Anterior cingulate cortex (tissue), 58 donors: ENCODE measurements around the gene ATG9A.
"Not testable (repeated sequence)": the region's sequence is repeated elsewhere in the genome, so short reads cannot be mapped to it uniquely, and the experiment has no call there.

Source experiments
- DNase-seq, 58 donors: peaks; one replicate each; lab custom pipeline; 2025; lab: John Stamatoyannopoulos, UW

Gene ATG9A

GRCh38 chr2:219209236-219210195 lies 19.9 kb downstream of the ATG9A start:
- DNase-seq = no peak

GRCh38 chr2:219207884-219208740 lies 21.3 kb downstream of the ATG9A start:
- DNase-seq = peak in 1 of 58 donors; percentile 29

DNA sequence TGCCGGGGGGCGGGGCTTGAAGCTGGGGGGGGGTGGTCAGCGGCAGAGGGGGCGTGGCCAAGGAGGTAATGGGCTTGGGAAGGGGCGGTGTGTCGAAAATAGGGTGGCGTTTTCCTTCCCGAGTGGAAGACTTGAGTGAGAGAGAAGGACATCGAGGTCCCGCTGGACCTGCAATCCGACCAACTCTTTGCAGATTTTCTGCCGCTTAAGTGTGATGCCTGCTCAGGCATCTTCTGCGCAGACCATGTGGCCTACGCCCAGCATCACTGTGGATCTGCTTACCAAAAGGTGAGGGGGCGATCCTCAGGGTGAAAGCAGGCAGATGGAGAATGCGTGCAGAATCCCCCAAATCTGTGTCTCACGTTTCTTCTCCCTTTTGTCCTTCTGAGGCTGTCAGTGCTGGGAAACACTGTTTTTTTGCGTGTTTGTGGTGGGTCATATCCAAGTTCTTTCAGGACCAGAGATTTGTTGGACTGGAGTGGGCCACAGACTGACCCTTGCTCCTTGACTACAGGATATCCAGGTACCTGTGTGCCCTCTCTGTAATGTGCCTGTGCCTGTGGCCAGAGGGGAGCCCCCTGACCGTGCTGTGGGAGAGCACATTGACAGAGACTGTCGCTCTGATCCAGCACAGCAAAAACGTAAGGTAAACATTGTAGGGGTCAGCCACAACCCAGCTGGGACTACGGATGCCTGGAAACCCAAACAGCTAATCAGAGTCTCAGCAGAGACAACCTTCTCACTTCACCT lies 22.1 kb downstream of the ATG9A start:
- DNase-seq = peak in 3 of 58 donors; percentile 51 to 72 (median 51)

DNA sequence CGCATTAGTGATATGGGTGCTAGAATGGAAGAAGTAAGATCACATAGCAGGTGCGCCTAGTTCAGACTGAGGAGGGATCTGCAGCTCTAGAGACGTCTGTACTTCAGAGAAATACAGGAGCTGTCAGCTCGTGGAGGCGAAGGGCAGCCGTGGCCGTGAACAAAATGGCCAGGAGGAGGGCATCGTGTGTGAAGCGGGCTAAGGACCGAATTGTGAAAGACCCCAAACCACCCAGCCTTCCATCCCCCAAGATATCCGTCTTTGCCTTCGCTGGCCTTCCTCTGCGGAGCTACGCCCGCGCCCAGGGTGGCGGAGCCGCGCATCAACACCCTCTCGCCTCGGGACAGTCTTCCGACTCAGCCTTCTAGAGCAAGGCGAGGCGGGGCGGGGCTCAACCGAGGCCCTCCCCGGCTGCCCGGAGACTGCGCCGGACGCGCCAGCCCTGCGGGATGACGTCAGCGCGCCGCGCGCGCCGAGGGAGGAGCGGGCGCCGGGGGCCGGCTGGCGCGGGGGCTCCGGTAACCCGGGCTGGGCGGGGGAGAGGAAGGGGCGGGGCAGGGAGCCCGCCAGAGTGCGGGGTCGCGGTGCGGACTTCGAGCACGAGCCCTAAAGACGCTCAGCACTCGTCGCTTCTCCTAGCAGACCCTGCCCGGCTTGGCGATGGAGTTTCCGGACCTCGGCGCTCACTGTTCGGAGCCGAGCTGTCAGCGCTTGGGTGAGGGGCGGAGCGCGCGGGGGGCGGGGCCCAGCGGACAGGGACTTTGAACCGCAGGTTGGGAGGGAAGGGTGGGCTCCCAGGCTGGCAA lies 22.9 kb downstream of the ATG9A start, which contains the start of gene ZFAND2B:
Gene ZFAND2B (plus strand): TSS at position 455 of the 806 bp plus-strand sequence. CDS start 206 bp downstream, at position 661.
- DNase-seq = peak; percentile 71 to 96 (median 92)

- no peak for DNase-seq
These were observed 23.5 kb downstream of the ATG9A start for GRCh38 chr2:219205981-219206327.

DNA sequence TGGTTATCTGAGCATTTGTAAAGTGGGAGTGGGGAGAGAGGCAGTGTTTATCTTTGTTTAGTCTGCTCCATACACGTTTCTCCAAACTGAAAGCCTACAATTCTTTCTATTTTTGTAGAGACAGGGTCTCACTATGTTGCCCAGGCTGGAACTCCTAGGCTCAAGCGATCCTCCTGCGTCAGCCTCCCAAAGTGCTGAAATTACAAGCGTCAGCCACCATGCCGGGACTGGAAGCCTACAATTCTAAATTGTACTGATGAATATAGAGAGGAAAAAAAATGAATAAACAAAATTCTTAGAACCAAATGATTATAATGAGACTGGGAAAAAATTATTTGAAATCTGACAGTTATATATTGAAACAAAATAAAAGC lies 24.3 kb downstream of the ATG9A start:
- no peak for DNase-seq

GRCh38 chr2:219204425-219205164 lies 24.8 kb downstream of the ATG9A start:
- DNase-seq = no peak

GRCh38 chr2:219201331-219201730 lies 28.1 kb downstream of the ATG9A start:
- not testable (repeated sequence) for DNase-seq

- peak in 5 of 58 donors; percentile 10 to 29 (median 28) for DNase-seq
These were observed 28.7 kb downstream of the ATG9A start for GRCh38 chr2:219200502-219201326.

GRCh38 chr2:219199470-219200211 lies 29.8 kb downstream of the ATG9A start:
- DNase-seq = no peak

- DNase-seq = no peak
These were observed 30.5 kb downstream of the ATG9A start for GRCh38 chr2:219198974-219199373.

GRCh38 chr2:219197388-219197787 lies 32.0 kb downstream of the ATG9A start:
- DNase-seq = no peak

DNA sequence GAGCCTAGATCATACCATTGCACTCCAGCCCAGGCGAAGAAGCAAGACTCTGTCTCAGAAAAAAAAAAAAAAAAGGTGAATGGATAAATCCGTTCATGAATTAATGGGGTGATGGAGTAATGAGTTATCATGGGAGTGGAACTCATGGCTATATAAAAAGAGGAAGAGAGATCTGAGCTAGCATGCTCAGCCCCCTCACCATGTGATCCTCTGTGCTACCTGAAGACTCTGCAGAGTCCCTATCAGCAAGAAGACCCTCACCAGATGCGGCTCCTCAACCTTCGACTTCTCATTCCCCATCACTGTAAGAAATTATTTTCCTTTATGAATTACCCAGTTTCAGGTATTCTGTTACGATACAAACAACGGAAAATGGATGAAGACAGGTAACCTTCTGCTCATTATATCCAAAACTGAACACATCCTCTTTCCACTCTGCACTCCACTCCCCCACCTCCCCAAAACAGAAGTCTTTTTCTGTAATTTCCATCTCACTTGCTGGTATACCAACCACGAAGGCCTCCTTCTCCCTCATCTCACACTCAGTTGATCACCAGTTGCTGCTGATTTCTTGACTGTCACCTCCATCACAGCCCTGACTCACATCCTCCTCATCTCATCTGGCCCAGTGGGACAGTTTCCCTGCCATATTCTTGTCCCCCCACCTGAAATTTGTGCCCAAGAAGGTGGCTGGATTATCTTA lies 42.5 kb downstream of the ATG9A start:
- DNase-seq = no peak

DNA sequence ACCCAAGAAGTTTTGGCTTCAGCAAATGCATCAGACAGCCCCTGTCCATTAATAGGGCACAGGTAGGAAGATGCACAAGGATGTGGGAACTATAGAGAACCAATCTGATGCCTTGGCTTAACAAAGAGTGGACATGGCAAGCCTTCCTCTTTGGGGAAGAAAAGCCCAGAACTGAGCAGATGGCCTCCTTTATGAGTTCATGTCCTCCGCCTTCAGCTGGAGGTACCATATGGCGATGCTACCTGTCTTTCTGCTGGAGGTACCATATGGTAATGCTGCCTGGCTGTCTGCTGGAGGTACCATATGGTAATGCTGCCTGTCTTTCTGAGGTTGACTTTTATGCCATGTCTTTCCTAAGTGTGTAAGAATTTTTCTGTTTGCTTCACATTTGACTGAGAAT lies 45.3 kb downstream of the ATG9A start:
- DNase-seq = no peak

DNA sequence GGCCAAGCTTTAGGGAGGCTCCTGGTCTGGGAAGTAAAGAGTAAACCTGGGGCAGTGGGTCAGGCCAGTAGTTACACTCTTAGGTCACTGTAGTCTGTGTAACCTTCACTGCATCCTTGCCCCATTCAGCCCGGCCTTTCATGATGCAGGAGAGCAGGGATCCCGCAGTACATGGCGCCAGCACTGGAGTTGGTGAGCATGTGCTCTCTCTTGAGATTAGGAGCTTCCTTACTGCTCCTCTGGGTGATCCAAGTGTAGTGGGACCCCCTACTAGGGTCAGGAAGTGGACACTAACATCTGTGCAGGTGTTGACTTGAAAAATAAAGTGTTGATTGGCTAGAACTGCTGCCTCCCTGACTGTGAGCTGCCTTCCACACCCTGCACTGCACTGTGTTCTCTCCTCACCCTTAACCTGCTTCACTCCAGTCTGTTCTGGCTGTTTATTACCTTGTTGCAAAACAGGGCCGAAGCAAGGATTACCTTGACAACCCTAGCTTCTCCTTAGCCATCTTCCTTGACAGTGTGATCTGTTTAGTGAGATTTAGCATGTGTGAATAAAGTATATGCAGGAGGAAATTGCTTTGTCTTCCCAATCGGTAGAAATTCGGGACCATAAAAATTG lies 46.2 kb downstream of the ATG9A start:
- no peak for DNase-seq
